RPMI7951 (cell line): ENCODE results near the gene UBXN4. TPM values are rescaled to one million over a fixed set of nuclear protein-coding genes. Genes with fewer than 3 reads are reported as not detected.
A peak's percentile ranks its signal among the peaks of the same experiment; 100 is the strongest.
"Not testable (repeated sequence)": the region's sequence is repeated elsewhere in the genome, so short reads cannot be mapped to it uniquely, and the experiment has no call there.

Experiments
- DNase-seq: peaks from one replicate; pipeline ENCODE4 v3.0.0-alpha.2; 2012; ENCODE audit warnings: low read depth
- total RNA-seq: library from RNA; depleted of rRNA; stranded (reverse); fragments of >200 nt; shearing (Covaris generic); gene quantifications from 2 replicates; pipeline ENCODE4 v1.2.3, GENCODE V29; 2014

Gene UBXN4
- total RNA-seq, 1 experiment from 2014 or later: 60.9 TPM

GRCh38 chr2:135768863-135769262 is 27.2 kb downstream of the UBXN4 start:
- no peak for DNase-seq

DNA sequence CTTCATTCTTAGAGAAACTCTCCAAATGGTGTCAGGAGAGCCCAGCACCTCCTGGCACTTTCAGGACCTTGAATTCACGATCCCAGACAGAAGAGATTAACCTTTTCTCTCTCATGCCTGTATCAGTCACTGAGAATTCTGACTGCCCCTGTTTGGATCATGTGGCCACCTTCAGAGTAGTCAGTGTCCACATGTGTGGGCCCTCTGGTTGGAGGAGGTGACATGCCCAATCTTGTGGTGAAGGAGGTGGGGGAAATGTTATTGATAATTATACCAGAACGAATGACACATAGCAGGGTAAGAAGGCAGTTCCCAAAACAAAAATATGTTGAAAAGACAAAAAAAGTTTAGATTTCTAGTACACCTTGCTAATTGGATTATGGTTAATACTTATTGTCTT is 31.7 kb downstream of the UBXN4 start:
- DNase-seq: no peak

GRCh38 chr2:135773917-135774316 is 32.3 kb downstream of the UBXN4 start:
- DNase-seq: no peak

DNA sequence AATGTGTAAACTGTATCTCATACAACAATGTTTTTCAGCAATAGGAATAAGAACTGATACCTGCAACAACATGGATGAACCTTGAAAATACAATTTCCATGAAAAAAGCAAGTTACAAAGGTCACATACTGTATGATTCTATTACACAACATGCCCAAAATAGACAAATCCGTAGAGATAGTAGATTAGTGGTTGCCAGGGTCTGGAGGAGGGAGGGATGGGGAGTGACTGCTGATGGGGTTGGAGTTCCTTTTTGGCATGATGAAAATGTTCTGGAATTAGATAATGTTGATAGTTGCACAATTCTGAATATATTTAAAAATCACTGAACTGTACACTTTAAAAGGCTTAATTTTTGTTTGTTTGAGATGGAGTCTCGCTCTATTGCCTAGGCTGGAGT is 33.8 kb downstream of the UBXN4 start:
- DNase-seq: no peak

DNA sequence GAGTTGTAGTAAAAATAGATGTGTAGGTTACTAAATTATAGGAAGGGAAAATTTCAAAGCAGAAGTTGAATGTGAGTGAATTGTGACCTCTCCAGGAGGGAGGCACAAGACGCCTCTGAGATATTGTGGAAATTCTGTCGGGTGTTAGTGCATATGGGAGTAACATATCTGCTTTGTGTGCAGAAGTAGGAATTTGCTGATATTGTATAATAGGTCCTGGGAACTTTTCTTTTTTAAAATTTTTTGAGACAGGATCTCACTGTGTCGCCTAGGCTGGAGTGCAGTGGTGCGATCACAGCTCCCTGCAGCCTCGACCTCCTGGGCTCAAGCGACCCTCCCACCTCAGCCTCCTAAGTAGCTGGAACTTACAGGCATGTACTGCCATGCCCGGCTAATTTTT is 34.7 kb downstream of the UBXN4 start:
- no peak for DNase-seq

GRCh38 chr2:135782231-135782630 is 40.6 kb downstream of the UBXN4 start:
- DNase-seq: no peak

GRCh38 chr2:135783439-135783838 is 41.8 kb downstream of the UBXN4 start:
- DNase-seq: no peak

- no peak for DNase-seq
Measured at GRCh38 chr2:135785032-135785431, 43.4 kb downstream of the UBXN4 start.

- peak; percentile 83 for DNase-seq
Measured at GRCh38 chr2:135786823-135787222, 45.2 kb downstream of the UBXN4 start.

DNA sequence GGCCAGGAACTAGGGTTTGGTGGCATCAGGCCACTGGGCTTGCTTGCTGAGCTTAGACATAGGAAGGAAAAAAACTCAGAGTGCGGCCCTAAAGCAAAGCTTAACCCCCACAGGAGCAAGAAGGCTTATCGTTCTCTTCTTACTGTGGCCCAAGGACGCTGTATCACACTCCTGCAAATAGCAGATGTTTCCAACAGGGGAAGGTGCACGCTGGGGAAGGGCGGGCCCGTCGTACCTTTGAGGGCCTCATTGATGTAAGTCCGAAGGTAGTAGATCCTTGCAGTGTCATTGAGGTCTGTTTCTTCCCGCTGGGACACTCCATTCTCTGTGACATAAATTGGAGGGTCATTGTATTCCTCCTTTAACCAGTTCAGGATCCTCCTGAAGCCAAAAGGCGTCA is 48.8 kb downstream of the UBXN4 start:
- no peak for DNase-seq

DNA sequence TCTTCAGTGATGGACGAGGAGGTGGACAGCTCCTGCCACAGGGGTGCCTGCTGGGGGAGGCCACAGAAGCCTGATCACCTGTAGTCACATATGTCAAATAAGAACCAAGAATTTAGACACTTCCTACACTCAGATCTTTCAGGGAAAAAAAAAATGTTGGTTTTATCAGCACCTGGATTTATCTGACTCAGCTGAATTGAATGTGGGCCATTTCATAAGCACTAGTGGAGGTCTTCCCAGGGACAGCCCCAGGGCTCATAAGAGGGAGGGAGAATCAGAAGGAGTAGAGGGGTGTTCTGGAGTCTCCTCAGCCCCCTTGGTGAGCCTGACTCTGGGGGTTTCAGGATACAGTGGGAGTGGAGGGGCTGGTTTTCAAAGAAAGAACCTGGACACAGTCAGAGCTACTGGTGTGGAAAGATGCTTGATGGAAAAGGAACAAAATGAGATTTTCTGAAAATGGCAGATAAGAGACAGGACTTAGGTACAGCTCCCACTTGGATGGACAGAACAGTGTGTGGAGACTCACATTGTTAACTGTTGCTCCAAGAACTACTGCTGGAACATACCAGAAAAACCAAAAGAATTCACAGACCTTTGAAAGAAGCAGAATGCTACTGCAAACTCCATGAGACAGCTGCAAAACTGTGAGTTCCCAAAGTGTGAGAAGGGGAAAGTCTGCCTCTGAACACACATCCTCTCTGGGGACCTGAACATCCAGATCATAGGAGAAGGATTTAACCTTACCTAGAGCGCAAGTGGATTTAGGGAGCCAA is 49.9 kb downstream of the UBXN4 start:
- peak; percentile 50 for DNase-seq

- no peak for DNase-seq
Measured at GRCh38 chr2:135792401-135793150, 50.9 kb downstream of the UBXN4 start.

- DNase-seq: not testable (repeated sequence)
Measured at GRCh38 chr2:135795641-135796040, 54.0 kb downstream of the UBXN4 start.

- no peak for DNase-seq
Measured at GRCh38 chr2:135796606-135797005, 55.0 kb downstream of the UBXN4 start.

DNA sequence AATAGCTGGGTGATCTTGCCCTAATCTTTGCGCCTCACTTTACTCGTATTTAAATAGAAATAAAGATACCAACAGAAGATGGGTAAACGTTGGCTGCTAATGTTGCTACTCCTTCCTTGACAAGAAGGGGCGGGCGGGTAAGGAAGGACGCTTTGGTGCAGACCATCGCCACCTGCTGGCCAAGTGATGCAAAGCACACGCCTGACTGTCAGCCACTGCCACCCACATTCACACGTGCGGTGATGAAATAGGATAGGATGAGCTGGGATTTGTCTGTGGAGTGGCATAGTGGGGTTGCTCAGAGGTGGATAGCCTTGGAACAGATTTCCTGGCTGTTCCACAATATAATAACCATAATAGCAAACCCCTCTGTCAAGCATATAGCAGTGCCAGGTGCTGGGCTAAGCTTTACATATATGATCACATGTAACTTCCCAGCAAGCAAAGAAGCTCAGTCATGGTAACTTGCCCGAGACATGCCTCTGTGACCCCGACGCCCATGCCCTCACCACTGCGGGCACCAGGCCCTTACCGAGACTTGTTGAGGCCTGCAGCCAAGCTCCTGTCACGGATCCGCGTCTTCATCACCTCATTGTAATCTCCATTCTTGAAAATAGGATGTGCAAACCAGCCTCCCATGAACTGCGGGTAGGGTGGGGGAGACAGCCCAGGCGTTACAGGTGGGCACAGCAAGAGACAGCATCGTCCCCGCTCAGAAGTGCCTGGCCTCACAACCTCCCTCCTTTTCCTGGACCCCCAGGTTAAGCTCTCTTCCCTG is 56.0 kb downstream of the UBXN4 start:
- DNase-seq: peak; percentile 74

DNA sequence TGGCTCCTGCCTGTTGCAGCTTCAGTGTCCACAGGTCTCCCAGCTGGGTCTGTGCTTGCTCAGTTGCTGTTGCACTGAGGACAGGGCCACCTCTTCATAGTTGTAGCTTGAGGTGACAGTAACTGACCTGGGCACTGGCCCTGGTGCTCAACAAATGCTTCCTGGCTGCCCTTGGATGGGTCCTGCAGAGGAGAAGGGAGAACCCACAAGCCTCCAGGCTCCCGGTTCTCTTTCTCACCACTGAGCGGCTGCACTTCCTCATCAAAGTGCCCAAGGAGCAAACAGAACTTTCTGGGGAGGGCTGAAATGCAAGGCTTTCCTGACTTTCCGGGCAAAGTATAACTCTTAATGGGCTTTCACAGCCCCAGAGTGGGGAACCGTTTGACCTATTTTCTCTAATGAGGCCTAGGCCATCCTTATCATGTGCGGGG is 56.6 kb downstream of the UBXN4 start:
- no peak for DNase-seq

DNA sequence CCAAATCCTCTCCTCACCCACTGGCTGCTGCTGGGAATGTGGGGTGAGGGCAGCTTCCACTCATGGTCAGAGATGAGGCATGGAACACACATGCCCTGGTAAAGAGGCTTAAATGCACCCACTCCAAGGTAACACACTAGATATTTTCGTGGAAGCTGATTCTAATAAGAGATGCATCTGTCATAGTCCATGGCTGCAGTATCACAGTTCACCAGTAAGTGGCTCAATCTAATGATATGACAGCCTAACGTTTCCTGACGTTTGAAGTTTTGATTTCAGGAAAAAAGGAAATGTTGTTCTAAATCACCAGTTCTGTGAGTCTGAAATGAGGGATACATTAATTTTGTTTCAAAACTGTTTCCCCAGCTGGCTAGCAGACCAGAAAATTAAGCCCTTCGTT is 57.1 kb downstream of the UBXN4 start:
- no peak for DNase-seq

- no peak for DNase-seq
Measured at GRCh38 chr2:135799738-135800137, 58.1 kb downstream of the UBXN4 start.

GRCh38 chr2:135800513-135801460 is 59.1 kb downstream of the UBXN4 start:
- DNase-seq: no peak

GRCh38 chr2:135802350-135802749 is 60.7 kb downstream of the UBXN4 start:
- no peak for DNase-seq

DNA sequence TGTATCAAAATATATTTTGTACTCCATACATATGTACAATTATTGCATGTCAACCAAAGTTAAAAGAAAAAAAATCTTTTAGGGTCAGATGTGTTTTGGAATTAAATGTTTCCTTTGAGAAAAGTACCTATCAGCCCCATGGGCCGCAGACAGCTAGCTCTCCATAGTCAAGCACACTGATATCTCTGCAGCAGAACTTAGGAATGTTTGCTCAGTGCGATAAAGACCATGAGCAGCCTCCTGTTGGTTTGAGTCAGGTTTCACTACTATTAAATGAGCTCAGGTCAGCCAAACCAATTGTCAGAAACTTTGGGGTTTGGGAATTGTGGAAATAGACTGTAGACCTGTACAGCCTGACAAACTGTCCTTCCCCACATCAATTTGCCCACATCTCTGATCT is 61.6 kb downstream of the UBXN4 start:
- DNase-seq: no peak
